GM19455 (cell line): ENCODE data around the gene TMTC3.
A peak's percentile ranks its signal among the peaks of the same experiment; 100 is the strongest.
"Not testable (repeated sequence)": the region's sequence is repeated elsewhere in the genome, so short reads cannot be mapped to it uniquely, and the experiment has no call there.

Source experiments
- ATAC-seq: cut with Tn5 transposase; IDR thresholded peaks from one replicate; pipeline ENCODE4 v1.9.1; 2021; ENCODE audit not compliant: unreplicated experiment

The TMTC3 gene

DNA sequence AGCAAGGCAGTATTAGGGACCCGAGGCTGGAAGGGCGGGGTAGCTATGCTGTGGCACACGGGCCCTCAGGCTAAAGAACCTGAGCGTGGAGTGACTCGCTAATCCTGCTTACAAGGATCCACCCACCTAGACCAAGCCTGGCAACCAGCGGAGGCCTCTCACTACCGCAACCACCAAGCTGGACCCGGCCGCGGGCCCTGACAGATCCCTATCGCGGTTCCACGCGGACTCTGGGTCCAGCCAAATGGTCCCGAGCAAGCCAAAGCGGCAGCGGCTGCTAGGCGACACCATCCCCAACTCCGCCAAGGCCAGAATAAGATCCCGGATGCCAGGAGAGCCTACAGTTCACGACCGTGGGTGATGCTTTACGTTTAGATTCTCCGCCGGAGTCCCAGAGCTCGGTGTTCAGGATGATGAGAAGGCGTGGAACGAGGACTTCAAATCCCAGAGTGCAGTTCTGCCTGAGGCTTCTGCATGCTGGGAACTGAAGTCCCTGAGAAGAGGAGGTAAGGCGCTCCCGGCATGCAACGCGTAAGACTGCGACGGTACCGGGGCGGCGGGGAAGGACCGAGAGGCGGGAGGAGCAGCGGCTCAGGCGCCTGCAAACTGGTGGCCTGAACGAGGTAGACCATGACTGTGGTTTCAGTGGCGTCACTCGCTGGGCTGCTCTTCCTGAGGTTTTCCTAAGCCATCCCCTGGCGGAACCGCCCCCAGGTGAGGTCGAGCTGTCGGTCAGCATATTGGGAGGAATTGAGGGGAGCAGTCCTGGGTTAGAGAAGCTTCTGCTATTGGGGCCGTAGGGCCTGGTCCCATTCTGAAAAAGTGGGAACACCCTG lies at the start of gene TMTC3, which contains the start of gene CEP290:
TMTC3 (plus strand) TSS at position 534 of the 836 bp plus-strand sequence. CDS start 6,009 bp downstream, outside the sequence.
CEP290 (minus strand) TSS at position 315 of the 836 bp plus-strand sequence. CDS start 781 bp downstream, outside the sequence.
- peak; percentile 97 for ATAC-seq

DNA sequence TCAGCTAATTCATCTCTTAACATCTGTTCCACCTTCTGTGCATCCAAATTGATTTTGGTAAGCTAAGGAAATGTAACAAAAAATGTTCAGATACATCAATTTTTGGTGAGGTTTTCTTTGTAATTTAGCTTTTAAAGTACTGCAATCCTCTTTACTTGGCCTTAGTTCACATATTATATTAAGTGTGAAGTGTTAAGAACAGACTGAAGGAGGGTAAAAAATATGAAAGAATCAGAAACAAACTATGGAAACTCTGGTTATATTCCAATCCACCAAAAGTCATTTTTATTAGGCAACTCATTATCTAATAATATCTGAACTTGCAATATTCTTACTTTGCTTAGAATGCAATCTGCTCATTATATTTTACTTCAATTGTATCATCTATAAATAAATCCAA lies 49.3 kb upstream of the TMTC3 start:
- no peak for ATAC-seq

DNA sequence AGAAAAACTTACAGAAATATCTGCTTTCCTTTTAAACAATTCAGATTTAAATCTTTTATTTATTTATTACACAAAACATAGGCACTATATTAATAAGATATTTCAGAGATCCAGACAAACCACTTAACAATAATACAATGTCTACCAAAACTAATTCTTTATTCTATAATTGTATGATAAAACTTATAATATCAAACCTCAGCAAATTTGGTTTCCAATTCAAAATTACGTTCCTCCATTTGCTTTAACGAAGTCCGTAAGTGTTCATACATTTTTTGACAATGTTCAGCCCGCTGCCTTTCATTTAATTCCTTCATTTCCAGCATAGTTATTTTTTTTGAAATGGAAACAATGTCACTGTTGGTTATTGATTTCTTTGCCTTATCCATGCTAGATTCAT lies 48.5 kb upstream of the TMTC3 start:
- no peak for ATAC-seq

DNA sequence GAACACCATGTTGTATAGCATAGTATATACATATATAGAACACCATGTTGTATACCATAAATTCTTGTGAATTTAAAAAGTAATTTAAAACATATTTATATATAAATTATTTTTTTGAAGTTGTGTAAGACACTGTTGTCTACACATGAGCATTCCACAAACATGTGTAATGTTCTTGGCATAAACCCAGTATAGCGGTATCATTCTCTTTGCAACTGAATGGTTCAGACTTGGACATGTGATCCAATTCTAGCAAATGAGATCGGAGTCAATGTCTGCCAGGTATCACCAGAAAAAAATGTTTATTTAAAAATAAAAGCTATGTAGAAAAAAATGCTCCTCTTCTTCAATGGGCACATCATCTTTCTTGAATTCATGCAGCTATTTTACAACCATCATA lies 34.1 kb upstream of the TMTC3 start:
- no peak for ATAC-seq

DNA sequence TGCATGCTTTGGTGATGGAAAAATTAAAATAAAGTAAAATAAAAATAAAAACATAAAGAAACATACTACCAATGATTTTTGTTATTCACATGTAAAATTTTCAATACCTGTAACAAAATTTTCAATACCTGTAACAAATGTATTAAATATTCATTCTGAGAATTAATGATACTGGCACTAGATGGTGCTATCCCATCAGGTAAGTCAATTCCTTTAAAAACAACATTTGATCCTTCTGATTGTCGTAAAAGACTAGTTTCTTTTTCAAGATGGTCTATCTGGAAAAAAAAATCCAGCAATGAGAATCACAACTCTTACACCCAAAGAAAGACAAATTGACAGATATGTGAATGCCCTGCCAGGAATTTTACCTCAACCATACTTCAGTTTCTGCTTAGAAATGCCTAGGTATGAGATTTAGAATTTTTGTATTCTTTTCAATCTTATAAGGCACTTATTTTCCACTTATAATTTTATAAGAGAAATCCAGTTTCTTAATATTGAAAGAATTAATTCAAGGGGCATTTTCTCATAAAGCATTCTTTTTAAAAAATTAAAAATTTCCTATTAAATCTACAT lies 30.9 kb upstream of the TMTC3 start:
- ATAC-seq, result no peak

DNA sequence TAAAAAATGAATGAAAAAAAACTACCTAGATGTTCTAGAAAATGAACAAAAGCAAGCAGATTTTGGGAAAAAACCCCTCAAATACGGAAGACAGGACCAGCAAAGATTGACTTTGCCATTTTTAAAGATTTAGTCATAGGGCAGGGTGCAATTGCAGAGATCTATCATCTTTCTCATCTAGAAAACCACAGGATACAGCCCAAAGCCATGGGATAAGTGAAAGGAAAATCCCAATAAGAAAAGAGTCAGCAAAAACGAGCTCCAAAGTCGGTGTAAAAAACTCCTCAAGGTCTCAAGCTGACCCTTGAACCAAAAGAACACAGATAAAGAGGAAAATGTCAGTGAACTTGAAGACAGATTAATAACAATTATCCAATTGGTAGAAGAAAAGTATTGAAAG lies 28.2 kb upstream of the TMTC3 start:
- no peak for ATAC-seq

DNA sequence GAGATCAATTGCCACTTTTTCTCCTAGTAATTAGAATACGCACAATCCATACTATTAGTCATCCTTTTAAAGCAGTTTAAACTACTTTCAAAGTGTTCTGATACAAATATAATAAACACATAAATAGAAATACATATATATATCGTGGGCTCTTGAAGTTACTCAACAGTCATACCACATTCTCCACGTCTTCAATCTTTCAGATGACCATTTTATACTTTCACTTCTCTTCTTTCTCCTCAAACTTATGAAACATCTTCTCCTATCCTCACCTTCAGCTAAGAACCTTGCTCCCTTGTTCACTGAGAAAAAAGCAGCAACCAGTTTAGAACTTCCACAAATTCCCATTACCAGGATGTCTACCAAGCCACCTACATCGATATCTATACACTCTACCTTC lies 19.4 kb upstream of the TMTC3 start:
- ATAC-seq, result no peak

DNA sequence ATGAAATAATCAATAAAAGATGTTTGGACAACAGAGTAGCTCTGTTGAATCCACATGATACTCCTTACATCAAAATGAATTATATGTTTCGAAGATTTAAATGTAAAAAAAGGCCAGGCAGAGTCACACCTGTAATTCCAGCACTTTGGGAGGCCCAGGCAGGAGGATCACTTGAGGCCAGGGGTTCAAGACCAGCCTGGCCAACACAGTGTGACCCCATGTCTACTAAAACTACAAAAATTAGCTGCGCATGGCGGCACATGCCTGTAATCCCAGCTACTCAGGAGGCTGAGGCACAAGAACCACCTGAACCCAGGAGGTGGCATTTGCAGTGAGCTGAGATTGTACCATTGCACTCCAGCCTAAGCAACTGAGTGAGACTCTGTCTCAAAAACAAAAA lies 15.0 kb upstream of the TMTC3 start:
- ATAC-seq, result no peak

DNA sequence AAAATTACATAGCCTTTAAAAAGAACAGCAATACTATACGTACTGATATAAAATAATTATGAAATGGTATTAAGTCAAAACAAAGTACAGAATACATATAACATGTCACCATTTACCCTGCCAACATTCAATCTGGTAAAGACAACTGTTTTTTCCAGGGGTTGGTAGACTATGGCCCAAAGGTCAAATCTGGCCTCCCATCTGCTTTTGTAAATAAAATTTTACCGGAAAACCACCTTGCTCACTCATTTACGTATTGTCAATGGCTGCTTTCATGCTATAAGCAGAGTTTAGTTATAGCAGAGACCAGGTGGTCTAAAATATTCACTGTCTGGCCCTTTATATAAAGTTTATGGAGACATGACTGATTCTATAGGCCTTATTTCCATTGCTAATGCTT lies 14.3 kb upstream of the TMTC3 start:
- no peak for ATAC-seq

DNA sequence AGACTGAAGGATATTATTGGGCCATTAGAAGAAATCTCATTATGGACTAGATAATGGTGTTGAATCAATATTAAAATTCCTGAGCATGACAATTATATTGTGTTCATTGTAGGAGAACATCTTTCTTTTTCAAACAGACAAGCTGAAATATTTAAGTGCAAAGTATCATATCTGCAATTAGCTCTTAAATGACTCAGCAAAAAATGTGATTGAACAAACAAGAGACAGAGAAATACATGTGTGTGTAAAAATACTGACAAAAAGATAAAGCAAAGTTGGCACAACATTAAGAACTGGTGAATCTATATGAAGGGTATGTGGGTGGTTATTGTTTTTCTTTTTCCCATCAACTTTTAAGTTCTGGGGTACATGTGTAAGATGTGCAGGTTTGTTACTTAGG lies 9.7 kb upstream of the TMTC3 start:
- ATAC-seq, result no peak

DNA sequence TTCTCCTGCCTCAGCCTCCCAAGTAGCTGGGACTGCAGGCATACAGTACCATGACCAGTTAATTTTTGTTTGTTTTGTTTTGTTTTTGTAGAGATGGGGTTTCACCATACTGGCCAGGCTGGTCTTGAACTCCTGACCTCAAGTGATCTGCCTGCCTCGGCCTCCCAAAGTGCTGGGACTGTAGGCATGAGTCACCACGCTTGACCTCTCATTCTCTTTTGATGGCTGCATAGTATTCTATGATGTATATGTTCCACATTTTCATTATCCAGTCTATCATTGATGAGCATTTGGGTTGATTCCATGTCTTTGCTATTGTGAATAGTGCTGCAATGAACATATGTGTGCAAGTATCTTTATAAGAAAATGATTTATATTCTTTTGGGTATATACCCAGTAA lies 8.9 kb upstream of the TMTC3 start:
- not testable (repeated sequence) for ATAC-seq

DNA sequence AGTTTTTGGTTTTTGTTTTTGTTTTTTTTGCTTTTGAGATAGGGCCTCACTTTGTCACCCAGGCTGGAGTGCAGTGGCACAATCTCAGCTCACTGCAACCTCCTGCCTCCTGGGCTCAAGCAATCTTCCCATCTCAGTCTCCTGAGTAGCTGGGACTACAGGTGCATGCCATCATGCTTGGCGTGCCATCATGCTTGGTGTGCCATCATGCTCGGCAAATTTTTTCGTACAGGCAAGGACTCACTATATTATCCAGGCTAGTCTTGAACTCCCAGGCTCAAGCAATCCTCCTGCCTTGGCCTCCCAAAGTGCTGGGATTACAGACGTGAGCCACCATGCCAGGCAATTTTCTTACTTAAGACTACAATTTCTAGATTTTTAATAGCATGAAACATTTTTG lies 2.4 kb upstream of the TMTC3 start:
- not testable (repeated sequence) for ATAC-seq

DNA sequence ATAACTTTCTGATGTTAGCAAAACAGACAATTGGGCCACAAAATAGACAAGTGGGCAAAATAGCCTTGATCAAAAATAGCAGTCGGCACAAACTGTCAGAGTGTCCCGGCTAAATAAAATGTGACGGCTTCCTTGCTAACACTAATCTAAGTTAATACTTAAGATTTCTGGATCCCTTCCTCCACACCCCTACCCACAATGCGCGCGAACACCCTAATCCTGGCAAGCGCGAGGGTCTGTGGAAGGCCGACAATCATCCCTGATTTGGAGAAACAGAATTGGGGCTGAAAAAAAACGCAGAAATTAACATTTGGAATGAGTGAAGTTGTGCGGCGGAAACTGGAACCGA lies 708 bp upstream of the TMTC3 start:
- peak; percentile 1 for ATAC-seq

DNA sequence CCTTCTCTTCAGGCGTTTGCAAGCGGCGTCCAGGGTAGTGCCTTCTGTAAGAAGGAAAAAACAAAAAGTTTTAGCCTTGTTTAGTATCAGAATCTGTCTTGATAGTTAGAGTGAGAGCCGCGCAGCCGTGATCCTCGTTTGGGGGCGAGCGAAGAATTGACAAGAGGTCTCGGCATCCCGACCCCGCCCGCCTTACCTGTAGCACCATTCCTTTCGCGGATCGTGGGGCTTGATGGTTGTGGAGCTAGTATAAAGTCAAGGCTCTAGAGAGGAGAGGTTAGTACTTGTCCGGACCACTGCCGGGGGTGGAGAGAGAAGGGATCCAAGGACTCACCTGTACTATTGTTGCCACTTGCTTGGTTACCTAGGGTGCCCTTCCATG lies 494 bp downstream of the TMTC3 start:
- ATAC-seq, result peak; percentile 7

DNA sequence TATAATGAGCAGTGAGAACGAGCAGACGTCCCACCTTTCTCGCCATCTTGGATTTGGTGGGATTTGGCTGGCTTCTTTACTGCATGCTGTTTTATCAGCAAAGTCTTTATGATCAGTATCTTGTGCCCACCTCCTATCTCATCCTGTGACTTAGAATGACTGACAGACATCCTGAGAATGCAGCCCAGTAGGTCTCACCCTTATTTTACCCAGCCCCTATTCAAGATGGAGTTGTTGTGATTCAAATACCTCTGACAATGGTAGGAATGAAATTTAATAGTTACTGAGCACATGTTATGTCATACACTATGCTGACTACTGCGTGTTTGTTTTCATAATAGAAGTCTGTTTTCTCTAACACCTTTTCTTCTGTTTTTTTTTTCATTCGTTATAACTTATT lies 1.9 kb downstream of the TMTC3 start:
- no peak for ATAC-seq

DNA sequence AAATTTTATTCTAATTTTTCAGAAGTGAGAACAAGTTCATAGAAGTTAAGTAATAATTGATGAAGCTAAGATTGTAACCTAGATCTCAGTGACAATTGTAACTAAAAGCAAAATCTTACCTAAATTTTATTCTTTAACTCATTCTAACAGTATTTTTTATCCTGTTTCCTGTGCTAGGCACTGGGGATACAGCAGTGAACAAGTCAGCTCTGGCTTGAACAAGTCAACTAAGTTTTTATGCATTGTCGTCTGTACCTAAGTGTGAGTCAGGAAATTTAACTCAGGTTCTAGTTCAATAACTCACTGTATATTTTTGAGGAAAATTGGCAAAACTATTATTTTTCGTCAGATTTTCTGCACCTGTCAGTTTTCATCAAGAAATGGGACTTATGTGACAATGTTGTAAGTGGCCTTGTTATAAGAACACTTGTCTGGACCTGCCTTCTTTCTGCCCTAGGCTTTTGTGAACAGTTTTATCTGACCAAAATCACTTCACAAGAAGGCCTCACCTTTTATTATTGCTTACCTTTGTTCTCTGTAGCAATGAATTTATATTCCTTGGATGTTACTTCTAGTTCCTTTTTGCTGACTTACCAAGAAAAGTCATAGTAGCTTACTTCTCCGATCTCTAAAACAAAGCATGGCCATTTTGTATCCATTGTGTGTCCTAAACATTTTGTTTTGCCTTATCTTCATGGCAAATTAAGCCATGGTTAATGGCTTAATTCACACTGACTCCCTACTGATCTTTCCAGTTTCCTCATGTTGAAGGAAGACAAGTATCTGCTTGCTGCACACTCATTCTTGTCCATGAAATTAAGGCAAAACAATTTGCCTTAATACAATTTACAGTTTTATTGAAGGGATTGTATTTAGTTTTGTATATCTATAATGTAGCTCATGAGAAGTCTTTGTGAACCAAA lies 2.7 kb downstream of the TMTC3 start:
- no peak for ATAC-seq

DNA sequence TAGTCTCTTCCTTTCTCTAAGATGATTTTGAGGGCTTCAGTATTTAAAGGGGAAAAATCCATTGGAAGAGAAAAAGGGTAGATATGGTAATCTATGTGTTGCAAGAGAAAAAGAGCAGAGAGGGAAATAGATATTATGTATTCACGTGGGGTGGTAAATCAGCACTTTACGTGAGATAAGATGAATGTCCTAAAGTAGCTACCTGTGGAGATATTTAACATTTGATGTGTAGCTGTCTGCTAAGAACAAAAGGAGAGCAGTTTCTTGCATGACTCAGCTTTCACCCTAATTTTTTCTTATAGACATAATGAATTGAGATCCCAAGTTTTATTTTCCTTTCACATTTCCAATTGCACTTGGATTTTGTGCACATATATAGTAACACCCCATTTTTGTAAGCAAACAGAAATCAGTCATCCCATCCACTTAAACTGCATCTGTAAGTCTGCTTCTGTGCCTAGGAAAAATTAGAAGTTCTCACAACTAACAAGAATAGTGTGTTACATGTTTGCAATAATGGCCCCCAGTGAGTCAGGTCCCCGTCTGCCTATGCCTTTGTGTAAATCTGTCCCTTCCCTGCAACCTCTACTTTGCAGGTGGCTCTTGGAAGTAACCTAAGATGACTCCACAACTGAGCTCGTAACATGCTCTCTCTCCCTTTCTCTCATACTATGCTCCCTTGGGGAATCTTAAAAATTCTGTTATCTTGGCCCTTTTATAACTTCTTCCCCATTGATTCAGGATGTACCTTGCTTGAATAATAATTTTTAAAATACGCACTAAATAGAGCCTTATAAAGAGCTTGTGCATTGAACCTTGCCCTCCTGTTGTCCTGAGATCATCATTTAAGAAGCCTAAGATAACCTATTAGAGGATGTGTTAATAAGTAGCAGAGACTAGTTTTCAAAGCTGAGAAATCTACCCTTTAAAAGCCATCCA lies 3.7 kb downstream of the TMTC3 start:
- no peak for ATAC-seq

DNA sequence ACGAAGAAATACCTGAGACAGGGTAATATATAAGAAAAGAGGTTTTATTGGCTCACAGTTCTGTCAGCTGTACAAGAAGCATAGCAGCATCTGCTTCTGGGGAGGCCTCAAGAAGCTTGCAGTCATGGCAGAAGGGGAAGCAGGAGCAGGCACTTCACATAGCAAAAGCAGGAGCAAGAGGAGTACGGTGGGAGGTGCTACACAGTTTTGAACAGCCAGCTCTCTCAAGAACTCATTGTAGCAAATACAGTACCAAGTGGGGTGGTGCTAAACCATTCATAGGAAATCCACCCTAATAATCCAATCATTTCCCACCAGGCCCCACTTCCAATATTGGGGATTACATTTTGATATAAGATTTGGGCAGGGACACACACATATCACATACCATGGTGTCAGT lies 8.0 kb downstream of the TMTC3 start:
- no peak for ATAC-seq

DNA sequence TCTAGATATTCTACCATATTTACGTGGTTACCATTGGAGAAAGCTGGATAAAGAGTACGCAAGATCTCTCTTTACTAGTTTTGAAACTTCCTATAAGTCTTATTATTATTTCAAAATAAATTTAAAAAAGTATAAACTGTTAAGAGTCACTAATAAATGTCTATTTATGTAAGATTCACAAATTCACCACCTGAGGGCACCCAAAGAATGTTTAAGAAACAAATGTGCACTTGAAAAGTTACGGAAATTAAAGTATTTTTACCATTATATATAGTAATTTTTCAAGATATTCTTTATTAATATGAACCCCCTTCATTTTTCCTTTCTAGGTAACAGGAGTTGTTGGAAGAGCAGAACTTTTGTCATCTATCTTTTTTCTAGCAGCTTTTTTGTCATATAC lies 11.9 kb downstream of the TMTC3 start:
- no peak for ATAC-seq

DNA sequence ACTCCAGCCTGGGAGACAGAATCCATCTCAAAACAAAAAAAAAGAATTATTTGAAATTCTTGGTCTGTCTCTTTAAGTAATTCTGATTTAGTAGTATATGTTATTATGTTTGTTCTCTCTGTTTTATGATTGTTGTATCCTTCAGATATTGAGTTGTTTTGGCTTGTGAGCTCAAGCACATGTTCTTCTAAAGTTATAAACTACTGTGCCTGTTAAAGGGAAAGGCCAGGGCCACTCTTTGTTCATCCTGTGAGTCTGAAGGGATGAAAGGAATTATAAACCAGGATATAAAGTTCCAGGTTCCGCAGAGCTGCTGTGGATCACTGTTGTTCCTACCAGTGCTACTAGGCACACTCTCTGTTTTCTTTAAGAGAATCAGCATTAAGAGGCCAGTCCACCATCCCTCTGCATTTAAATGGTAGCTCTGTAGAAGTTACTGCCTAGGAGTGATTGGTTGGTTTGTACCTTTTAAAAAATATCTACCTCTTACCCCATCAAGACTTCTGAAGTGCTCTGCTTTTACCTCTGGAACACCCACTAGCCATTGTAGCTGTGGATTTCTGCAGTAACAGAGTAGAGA lies 14.1 kb downstream of the TMTC3 start:
- ATAC-seq, result no peak
